Gastroesophageal sphincter (tissue), 3 donors: ENCODE results near the gene SLC38A6.

Experiments used
- CTCF ChIP-seq, 4 experiments: fragments of 200-600 bp in 2 of 4; fragments of 450-650 bp in 2 of 4; sonication (generic) in 1 of 4; IDR thresholded peaks; one replicate each; pipeline ENCODE4 v1.5.1; 2017 to 2019; ENCODE audit warnings: antibody characterized with exemption in 4 of 4, mild to moderate bottlenecking in 2 of 4, moderate library complexity in 2 of 4
- EP300 ChIP-seq: sonication (generic); formaldehyde crosslinking; IDR thresholded peaks from one replicate; pipeline ENCODE4 v1.6.1; 2017; ENCODE audit warnings: antibody characterized with exemption, mild to moderate bottlenecking
- POLR2A ChIP-seq, 2 donors: fragments of 450-650 bp; IDR thresholded peaks; one replicate each; pipeline ENCODE4 v1.6.1; 2017; ENCODE audit warnings: antibody characterized with exemption in 2 of 2, mild to moderate bottlenecking in 2 of 2, moderate library complexity in 1 of 2

GRCh38 chr14:60973070-60973469 lies 8.0 kb upstream of the SLC38A6 start:
- TF ChIP-seq EP300, result no peak
- no peak for TF ChIP-seq POLR2A (IDR thresholded peaks at IDR 0.05)
- TF ChIP-seq CTCF (IDR thresholded peaks at IDR 0.05), result no peak
